GM21423 (cell line): ENCODE results near the gene RALGDS.
"Not testable (repeated sequence)": the region's sequence is repeated elsewhere in the genome, so short reads cannot be mapped to it uniquely, and the experiment has no call there.

ENCODE experiments used
- ATAC-seq: cut with Tn5 transposase; IDR thresholded peaks from one replicate; pipeline ENCODE4 v1.9.1; 2021; ENCODE audit warnings: mild to moderate bottlenecking, moderate library complexity; ENCODE audit not compliant: unreplicated experiment

The RALGDS gene

DNA sequence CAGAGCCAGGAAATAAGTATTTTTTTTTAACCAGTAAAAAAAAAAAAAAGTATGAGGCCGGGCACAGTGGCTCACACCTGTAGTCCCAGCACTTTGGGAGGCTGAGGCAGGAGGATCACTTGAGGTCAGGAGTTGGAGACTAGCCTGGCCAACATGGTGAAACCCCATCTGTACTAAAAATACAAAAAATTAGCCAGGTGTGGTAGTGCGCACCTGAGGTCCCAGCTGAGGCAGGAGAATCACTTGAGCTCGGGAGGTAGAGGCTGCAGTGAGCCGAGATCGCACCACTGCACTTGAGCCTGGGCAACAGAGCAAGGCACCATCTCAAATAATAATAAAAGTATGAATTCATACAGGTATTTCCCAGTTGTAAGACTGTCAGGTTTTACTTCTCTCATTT lies 48.8 kb downstream of the RALGDS start:
- ATAC-seq, result not testable (repeated sequence)

DNA sequence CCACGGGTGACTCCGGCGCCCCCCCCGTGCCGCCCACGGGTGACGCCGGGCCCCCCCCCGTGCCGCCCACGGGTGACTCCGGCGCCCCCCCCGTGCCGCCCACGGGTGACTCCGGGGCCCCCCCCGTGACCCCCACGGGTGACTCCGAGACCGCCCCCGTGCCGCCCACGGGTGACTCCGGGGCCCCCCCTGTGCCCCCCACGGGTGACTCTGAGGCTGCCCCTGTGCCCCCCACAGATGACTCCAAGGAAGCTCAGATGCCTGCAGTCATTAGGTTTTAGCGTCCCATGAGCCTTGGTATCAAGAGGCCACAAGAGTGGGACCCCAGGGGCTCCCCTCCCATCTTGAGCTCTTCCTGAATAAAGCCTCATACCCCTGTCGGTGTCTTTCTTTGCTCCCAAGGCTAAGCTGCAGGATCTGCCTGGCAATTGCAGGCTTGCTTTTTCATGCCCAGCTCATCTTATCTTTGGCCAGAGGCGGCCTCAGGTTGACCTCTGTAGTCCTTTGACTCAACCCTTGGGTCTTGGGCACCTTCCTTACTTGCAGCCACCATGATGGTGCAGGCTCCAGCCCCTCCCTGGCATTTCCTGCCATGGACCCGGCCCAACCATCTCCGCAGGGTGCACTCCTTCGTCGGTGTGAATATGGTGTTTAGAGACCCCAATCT lies 49.4 kb downstream of the RALGDS start:
- ATAC-seq, result no peak

DNA sequence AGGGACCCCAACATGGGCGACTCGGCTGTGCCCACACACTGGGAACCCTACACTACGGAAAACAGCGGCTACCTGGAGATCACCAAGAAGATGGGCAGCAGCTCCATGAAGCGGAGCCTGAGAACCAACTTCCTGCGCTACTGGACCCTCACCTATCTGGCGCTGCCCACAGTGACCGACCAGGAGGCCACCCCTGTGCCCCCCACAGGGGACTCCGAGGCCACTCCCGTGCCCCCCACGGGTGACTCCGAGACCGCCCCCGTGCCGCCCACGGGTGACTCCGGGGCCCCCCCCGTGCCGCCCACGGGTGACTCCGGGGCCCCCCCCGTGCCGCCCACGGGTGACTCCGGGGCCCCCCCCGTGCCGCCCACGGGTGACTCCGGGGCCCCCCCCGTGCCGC lies 50.1 kb downstream of the RALGDS start:
- ATAC-seq, result not testable (repeated sequence)

DNA sequence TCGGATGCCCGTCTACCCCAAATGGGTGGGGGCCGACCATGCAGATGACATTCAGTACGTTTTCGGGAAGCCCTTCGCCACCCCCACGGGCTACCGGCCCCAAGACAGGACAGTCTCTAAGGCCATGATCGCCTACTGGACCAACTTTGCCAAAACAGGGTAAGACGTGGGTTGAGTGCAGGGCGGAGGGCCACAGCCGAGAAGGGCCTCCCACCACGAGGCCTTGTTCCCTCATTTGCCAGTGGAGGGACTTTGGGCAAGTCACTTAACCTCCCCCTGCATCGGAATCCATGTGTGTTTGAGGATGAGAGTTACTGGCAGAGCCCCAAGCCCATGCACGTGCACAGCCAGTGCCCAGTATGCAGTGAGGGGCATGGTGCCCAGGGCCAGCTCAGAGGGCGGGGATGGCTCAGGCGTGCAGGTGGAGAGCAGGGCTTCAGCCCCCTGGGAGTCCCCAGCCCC lies 50.5 kb downstream of the RALGDS start:
- ATAC-seq, result not testable (repeated sequence)

DNA sequence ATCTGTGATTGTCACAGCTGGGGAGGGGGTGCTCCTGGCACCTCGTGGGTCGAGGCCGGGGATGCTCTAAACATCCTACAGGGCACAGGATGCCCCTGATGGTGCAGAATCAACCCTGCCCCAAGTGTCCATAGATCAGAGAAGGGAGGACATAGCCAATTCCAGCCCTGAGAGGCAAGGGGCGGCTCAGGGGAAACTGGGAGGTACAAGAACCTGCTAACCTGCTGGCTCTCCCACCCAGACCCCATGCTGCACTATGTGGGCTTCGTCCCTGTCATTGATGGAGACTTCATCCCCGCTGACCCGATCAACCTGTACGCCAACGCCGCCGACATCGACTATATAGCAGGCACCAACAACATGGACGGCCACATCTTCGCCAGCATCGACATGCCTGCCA lies 52.6 kb downstream of the RALGDS start:
- not testable (repeated sequence) for ATAC-seq

DNA sequence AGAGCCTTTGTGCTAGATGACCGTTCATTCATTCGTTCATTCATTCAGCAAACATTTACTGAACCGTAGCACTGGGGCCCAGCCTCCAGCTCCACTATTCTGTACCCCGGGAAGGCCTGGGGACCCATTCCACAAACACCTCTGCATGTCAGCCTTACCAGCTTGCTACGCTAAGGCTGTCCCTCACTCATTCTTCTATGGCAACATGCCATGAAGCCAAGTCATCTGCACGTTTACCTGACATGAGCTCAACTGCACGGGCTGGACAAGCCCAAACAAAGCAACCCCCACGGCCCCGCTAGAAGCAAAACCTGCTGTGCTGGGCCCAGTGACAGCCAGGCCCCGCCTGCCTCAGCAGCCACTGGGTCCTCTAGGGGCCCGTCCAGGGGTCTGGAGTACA lies 53.2 kb downstream of the RALGDS start:
- ATAC-seq, result no peak

DNA sequence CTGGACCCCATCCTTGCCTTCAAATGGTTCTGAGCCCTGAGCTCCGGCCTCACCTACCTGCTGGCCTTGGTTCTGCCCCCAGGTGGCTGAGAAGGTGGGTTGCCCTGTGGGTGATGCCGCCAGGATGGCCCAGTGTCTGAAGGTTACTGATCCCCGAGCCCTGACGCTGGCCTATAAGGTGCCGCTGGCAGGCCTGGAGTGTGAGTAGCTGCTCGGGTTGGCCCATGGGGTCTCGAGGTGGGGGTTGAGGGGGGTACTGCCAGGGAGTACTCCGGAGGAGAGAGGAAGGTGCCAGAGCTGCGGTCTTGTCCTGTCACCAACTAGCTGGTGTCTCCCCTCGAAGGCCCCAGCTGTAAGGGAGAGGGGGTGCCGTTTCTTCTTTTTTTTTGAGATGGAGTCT lies 54.0 kb downstream of the RALGDS start:
- ATAC-seq, result no peak

DNA sequence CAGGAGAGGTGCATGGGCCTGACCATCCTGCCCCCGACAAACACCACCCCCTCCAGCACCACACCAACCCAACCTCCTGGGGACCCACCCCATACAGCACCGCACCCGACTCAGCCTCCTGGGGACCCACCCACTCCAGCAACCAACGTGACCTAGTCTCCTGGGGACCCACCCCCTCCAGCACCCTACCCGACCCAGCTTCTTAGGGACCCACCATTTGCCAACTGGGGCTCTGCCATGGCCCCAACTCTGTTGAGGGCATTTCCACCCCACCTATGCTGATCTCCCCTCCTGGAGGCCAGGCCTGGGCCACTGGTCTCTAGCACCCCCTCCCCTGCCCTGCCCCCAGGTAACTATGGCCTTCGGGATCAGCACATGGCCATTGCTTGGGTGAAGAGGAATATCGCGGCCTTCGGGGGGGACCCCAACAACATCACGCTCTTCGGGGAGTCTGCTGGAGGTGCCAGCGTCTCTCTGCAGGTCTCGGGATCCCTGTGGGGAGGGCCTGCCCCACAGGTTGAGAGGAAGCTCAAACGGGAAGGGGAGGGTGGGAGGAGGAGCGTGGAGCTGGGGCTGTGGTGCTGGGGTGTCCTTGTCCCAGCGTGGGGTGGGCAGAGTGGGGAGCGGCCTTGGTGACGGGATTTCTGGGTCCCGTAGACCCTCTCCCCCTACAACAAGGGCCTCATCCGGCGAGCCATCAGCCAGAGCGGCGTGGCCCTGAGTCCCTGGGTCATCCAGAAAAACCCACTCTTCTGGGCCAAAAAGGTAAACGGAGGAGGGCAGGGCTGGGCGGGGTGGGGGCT lies 54.7 kb downstream of the RALGDS start:
- ATAC-seq, result no peak

DNA sequence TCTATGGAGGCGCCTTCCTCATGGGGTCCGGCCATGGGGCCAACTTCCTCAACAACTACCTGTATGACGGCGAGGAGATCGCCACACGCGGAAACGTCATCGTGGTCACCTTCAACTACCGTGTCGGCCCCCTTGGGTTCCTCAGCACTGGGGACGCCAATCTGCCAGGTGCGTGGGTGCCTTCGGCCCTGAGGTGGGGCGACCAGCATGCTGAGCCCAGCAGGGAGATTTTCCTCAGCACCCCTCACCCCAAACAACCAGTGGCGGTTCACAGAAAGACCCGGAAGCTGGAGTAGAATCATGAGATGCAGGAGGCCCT lies 56.0 kb downstream of the RALGDS start:
- no peak for ATAC-seq

DNA sequence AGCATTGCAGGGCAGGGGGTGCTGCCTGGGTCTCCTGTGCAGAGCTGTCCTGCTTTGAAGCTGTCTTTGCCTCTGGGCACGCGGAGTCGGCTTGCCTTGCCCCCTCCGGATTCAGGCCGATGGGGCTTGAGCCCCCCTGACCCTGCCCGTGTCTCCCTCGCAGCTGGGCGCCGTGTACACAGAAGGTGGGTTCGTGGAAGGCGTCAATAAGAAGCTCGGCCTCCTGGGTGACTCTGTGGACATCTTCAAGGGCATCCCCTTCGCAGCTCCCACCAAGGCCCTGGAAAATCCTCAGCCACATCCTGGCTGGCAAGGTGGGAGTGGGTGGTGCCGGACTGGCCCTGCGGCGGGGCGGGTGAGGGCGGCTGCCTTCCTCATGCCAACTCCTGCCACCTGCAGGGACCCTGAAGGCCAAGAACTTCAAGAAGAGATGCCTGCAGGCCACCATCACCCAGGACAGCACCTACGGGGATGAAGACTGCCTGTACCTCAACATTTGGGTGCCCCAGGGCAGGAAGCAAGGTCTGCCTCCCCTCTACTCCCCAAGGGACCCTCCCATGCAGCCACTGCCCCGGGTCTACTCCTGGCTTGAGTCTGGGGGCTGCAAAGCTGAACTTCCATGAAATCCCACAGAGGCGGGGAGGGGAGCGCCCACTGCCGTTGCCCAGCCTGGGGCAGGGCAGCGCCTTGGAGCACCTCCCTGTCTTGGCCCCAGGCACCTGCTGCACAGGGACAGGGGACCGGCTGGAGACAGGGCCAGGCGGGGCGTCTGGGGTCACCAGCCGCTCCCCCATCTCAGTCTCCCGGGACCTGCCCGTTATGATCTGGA lies 56.6 kb downstream of the RALGDS start:
- ATAC-seq, result no peak

DNA sequence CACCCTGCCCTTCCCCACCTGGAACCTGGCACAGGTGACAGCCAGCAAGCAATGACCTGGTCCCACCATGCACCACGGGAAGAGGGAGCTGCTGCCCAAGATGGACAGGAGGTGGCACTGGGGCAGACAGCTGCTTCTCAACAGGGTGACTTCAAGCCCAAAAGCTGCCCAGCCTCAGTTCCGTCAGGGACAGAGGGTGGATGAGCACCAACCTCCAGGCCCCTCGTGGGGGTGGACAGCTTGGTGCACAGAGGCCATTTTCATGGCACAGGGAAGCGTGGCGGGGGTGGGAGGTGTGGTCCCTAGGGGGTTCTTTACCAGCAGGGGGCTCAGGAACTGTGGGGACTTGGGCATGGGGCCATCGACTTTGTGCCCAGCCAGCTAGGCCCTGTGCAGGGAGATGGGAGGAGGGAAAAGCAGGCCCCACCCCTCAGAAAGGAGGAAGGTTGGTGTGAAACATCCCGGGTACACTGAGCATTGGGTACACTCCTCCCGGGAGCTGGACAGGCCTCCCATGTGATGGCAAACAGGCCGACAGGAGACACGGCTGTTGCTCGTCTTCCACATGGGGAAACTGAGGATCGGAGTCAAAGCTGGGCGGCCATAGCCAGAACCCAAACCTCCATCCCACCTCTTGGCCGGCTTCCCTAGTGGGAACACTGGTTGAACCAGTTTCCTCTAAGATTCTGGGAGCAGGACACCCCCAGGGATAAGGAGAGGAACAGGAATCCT lies 57.4 kb downstream of the RALGDS start:
- no peak for ATAC-seq

DNA sequence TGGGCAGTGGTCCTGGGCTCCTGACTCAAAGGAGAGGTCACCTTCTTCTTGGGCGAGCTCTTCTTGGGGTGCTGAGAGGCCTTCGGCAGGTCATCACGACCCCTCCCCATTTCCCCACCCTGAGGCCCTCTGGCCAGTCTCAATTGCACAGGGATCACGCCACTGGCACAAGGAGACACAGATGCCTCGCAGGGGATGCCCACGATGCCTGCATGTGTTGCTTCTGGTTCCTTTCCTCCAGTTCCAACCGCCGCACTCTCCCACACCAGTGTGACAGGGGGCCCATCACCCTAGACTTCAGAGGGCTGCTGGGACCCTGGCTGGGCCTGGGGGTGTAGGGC lies 57.9 kb downstream of the RALGDS start:
- ATAC-seq, result no peak

DNA sequence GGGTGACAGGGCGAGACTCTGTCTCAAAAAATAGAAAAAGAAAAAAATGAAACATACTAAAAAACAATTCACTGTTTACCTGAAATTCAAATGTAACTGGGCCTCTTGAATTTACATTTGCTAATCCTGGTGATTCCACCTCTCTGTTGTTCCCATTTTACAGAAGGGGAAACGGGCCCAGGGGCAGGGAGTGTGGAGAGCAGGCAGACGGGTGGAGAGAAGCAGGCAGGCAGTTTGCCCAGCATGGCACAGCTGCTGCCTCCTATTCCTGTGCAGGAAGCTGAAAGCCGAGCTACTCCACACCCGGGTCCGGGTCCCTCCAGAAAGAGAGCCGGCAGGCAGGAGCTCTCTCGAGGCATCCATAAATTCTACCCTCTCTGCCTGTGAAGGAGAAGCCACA lies 58.5 kb downstream of the RALGDS start:
- not testable (repeated sequence) for ATAC-seq

DNA sequence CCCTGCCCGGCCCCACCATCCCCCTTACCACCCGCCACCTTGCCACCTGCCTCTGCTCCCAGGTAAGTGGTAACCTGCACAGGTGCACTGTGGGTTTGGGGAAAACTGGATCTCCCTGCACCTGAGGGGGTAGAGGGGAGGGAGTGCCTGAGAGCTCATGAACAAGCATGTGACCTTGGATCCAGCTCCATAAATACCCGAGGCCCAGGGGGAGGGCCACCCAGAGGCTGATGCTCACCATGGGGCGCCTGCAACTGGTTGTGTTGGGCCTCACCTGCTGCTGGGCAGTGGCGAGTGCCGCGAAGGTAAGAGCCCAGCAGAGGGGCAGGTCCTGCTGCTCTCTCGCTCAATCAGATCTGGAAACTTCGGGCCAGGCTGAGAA lies 59.3 kb downstream of the RALGDS start, which contains the start of gene CEL:
TSS of gene CEL (plus strand) at position 218 of the 382 bp plus-strand sequence. CDS start at position 240, 22 bp downstream.
- not testable (repeated sequence) for ATAC-seq

DNA sequence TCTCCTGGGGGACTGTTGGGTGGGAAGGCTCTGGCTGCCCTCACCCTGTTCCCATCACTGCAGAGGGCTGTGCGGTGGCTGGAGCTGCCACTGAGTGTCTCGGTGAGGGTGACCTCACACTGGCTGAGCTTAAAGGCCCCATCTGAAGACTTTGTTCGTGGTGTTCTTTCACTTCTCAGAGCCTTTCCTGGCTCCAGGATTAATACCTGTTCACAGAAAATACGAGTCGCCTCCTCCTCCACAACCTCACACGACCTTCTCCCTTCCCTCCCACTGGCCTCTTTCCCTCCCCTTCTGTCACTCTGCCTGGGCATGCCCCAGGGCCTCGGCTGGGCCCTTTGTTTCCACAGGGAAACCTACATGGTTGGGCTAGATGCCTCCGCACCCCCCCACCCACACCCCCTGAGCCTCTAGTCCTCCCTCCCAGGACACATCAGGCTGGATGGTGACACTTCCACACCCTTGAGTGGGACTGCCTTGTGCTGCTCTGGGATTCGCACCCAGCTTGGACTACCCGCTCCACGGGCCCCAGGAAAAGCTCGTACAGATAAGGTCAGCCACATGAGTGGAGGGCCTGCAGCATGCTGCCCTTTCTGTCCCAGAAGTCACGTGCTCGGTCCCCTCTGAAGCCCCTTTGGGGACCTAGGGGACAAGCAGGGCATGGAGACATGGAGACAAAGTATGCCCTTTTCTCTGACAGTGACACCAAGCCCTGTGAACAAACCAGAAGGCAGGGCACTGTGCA lies 59.8 kb downstream of the RALGDS start:
- not testable (repeated sequence) for ATAC-seq

DNA sequence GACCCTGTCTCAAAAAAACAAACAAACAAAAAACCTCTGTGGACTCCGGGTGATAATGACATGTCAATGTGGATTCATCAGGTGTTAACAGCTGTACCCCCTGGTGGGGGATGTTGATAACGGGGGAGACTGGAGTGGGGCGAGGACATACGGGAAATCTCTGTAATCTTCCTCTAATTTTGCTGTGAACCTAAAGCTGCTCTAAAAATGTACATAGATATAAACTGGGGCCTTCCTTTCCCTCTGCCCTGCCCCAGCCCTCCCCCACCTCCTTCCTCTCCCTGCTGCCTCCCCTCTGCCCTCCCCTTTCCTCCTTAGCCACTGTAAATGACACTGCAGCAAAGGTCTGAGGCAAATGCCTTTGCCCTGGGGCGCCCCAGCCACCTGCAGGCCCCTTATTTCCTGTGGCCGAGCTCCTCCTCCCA lies 60.6 kb downstream of the RALGDS start:
- ATAC-seq, result no peak

DNA sequence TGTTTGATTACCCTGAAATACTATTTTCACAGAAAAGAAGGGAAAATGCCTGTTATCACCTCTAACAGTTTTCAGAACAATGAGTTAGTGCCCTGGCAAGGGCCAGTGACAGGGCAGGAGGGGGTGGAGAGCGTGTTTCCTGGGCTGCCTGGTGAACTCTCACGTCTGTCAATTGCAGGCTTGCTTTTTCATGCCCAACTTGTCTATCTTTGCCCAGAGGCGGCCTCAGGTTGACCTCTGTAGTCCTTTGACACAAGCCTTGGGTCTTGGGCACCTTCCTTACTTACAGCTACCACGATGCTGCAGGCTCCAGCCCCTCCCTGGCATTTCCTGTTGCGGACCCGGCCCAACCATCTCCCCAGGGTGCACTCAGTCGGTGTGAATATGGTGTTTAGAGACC lies 61.4 kb downstream of the RALGDS start:
- ATAC-seq, result no peak

DNA sequence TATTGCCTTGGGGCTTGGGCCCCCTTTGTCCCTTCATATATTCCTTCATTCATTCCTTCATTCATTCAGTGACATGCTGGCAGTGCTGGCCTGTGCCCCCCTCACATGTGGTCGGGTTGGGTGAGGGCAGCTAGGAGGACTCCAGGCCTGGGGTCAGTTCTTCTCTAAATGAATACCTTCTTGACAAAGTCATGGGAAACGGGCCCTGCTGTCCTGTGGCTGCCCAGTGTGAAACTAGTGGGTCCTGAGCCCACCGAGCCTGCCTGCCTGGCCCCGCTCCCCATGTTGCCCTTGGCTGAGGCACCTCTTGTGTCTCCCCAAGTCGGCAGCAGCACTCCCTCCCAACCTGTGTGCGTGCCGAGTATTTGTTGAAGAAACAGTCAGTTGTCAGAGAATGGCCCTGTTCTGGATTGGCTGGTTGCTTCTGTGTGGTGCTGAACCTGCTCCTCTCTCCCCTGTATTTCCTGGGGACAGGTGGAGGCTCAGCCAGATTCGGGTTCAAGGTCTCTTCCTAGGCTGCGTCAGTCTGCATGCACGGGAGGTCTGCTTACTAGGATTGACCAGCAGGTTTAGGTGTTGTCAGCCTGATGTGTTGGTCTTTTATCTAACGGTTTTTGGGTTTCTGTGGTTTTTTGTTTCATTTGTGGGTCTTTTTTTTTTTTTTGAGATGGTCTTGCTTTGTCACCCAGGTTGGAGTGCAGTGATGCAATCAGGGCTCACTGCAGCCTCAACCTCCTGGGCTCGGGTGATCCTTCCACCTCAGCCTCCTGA lies 62.3 kb downstream of the RALGDS start:
- no peak for ATAC-seq

DNA sequence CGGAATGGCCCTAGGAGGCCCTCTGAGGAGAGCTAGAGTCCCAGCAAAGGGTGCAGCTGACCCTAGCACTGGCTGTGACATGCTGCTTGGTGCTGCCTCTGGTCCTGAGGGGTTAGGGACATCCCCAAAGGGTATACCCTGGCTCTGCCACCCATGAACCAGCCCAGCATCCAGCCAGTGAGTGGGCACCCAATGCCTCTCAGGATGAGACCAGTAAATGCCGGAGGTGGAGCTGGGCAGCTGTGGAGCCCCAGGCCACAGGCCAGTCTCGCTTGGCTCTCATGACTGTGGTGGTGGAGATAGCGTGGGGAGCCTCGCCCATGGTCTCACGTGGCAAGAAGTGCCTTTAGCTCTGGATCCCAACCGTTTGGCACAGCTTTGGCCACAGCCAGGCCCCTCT lies 63.0 kb downstream of the RALGDS start:
- no peak for ATAC-seq

DNA sequence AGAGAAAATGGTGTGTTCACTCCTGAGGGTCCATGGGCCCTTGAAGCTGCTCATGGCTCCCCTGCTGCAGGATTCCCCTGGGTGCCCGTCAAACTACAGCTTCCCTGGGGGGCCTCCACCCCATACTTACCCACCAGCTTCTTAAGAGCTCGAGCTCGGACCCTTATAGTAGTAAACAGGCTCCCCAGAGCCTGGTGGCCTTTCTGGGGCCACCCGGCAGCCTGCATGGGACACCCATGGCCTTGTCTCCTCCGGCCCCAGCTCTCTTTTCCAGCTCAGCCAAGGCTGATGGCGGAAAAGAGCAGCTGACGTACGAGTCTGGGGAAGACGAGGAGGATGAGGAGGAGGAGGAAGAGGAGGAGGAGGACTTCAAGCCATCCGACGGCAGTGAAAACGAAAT lies 63.5 kb downstream of the RALGDS start:
- no peak for ATAC-seq
